H1 (cell line): ENCODE measurements around the gene SEL1L2. TPM values are rescaled to one million over a fixed set of nuclear protein-coding genes. Genes with fewer than 3 reads are reported as not detected.

Source experiments
- CEBPB ChIP-seq: IDR thresholded peaks from 2 replicates; pipeline ENCODE4 v1.6.1; 2012; ENCODE audit warnings: low read depth, low read length
- GTF2F1 ChIP-seq: IDR thresholded peaks from 2 replicates; pipeline ENCODE4 v1.6.1; 2012; ENCODE audit warnings: low read depth, low read length, improper control_type of control experiment, borderline replicate concordance
- polyA plus RNA-seq, 7 experiments: library from polyadenylated mRNA; depleted of rRNA in 3 of 7; stranded (reverse) in 5 of 7; unstranded in 2 of 7; fragments of >200 nt in 5 of 7; fragments of 200-250 nt in 2 of 7; gene quantifications; 1 replicate in 5 of 7; 2 replicates in 1 of 7; 4 replicates in 1 of 7; pipeline versions ENCODE4 v1.2.1 to v1.2.3, GENCODE V29; 2011 to 2013; ENCODE audit warnings: missing spikeins in 2 of 7, mixed read lengths in 2 of 7
- total RNA-seq: library from RNA; stranded (reverse); fragmentation: NEBNext Ultra II Directional; extraction: Animal tissue kit (Norgen Biotek cat#: 25700); gene quantifications from 2 replicates; pipeline ENCODE4 v1.2.1, GENCODE V29; 2021

The SEL1L2 gene
- total and polyA plus RNA-seq, 2 of the 8 experiments (the other 6 are each of a cell fraction or from before 2014, with no cell fraction given) = not detected

DNA sequence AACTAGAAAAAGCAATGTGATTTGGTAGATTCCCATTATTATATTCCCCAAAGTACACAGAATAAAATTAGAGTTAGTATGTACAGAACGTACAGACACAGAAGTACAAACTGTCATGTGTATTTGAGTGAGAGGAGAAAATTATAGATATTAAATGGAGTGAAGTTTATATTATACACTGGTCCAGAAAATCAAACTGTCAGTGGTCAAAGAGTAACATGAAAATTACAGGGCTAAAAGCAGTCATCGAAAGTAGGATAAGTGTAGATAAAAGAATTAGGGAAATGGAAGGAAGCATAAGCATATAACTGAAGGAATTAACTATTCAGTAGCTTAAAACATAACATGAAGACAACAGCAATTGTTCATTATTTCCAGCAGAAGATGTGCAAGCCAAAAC lies 30.3 kb downstream of the SEL1L2 start (continued):
- no peak for TF ChIP-seq CEBPB
- no peak for TF ChIP-seq GTF2F1
